Measurements from ENCODE around the gene ZCCHC24.

The ZCCHC24 gene

GRCh38 chr10:79378647-79379511 is 66.5 kb downstream of the ZCCHC24 start:
- Histone ChIP-seq H2AFZ (ENCODE audit: low read length) (no peak overlapping the region), H3K4me1 (ENCODE audit: insufficient read depth, low read length, severe bottlenecking) (no peaks in the 10 kb centered on the region), H3K9me2 (ENCODE audit: low read depth, low read length) (no peaks in the 10 kb centered on the region), H3K9me3 (ENCODE audit: low read length) (no peaks in the 10 kb centered on the region), H3K36me3 (ENCODE audit: insufficient read depth, low read length) (no peaks in the 10 kb centered on the region), H3K4me3 (ENCODE audit: low read depth, low read length, poor library complexity, severe bottlenecking) (no peak overlapping the region), H3K9ac (ENCODE audit: low read length) (no peak overlapping the region), H3K27ac (ENCODE audit: low read depth, low read length, poor library complexity, severe bottlenecking) (no peak overlapping the region), H3K27me3 (ENCODE audit: insufficient read depth, low read length) (0 out of 2 replicates have a peak, but pooled peaks cover 3% of the 10 kb centered on the region), H3F3A (ENCODE audit: insufficient read depth, low read length) (no peaks in the 10 kb centered on the region), H3K79me2 (ENCODE audit: insufficient read depth, low read length) (no peaks in the 10 kb centered on the region), H4K20me1 (ENCODE audit: insufficient read depth, low read length) (no peaks in the 10 kb centered on the region), H3K4me2 (ENCODE audit: low read length) (no peak overlapping the region)
- TF ChIP-seq EZH2 (IDR thresholded peaks at IDR 0.05; ENCODE audit: borderline replicate concordance, low read length) (no peak), CTCF (IDR thresholded peaks at IDR 0.05; ENCODE audit: low read length) (no peak)

GRCh38 chr10:79378383-79378646 is 67.1 kb downstream of the ZCCHC24 start:
- Histone ChIP-seq H3K27ac (ENCODE audit: low read depth, low read length, poor library complexity, severe bottlenecking) (no peak overlapping the region), H3K9me2 (ENCODE audit: low read depth, low read length) (no peaks in the 10 kb centered on the region), H3K79me2 (ENCODE audit: insufficient read depth, low read length) (no peaks in the 10 kb centered on the region), H3K36me3 (ENCODE audit: insufficient read depth, low read length) (no peaks in the 10 kb centered on the region), H3K9ac (ENCODE audit: low read length) (no peak overlapping the region), H3K4me3 (ENCODE audit: low read depth, low read length, poor library complexity, severe bottlenecking) (no peak overlapping the region), H3K9me3 (ENCODE audit: low read length) (no peaks in the 10 kb centered on the region), H4K20me1 (ENCODE audit: insufficient read depth, low read length) (no peaks in the 10 kb centered on the region), H3F3A (ENCODE audit: insufficient read depth, low read length) (no peaks in the 10 kb centered on the region), H3K4me1 (ENCODE audit: insufficient read depth, low read length, severe bottlenecking) (no peaks in the 10 kb centered on the region), H3K4me2 (ENCODE audit: low read length) (no peak overlapping the region), H3K27me3 (ENCODE audit: insufficient read depth, low read length) (0 out of 2 replicates have a peak, but pooled peaks cover 3% of the 10 kb centered on the region), H2AFZ (ENCODE audit: low read length) (no peak overlapping the region)
- TF ChIP-seq EZH2 (IDR thresholded peaks at IDR 0.05; ENCODE audit: borderline replicate concordance, low read length) (no peak), CTCF (IDR thresholded peaks at IDR 0.05; ENCODE audit: low read length) (no peak)

GRCh38 chr10:79377557-79378382 is 67.7 kb downstream of the ZCCHC24 start:
- TF ChIP-seq CTCF (IDR thresholded peaks at IDR 0.05; ENCODE audit: low read length) (no peak), EZH2 (IDR thresholded peaks at IDR 0.05; ENCODE audit: borderline replicate concordance, low read length) (no peak)
- H3K27ac ChIP-seq (ENCODE audit: low read depth, low read length, poor library complexity, severe bottlenecking): no peak overlapping the region
- H3K27me3 ChIP-seq (ENCODE audit: insufficient read depth, low read length): 0 out of 2 replicates have a peak, but pooled peaks cover 3% of the 10 kb centered on the region
- no peaks in the 10 kb centered on the region for H3F3A ChIP-seq (ENCODE audit: insufficient read depth, low read length)
- H3K4me1 ChIP-seq (ENCODE audit: insufficient read depth, low read length, severe bottlenecking): no peaks in the 10 kb centered on the region
- no peaks in the 10 kb centered on the region for H3K9me3 ChIP-seq (ENCODE audit: low read length)
- no peaks in the 10 kb centered on the region for H3K36me3 ChIP-seq (ENCODE audit: insufficient read depth, low read length)
- no peaks in the 10 kb centered on the region for H3K79me2 ChIP-seq (ENCODE audit: insufficient read depth, low read length)
- H3K4me3 ChIP-seq (ENCODE audit: low read depth, low read length, poor library complexity, severe bottlenecking): no peak overlapping the region
- no peaks in the 10 kb centered on the region for H3K9me2 ChIP-seq (ENCODE audit: low read depth, low read length)
- H3K9ac ChIP-seq (ENCODE audit: low read length): no peak overlapping the region
- no peaks in the 10 kb centered on the region for H4K20me1 ChIP-seq (ENCODE audit: insufficient read depth, low read length)
- no peak overlapping the region for H2AFZ ChIP-seq (ENCODE audit: low read length)
- H3K4me2 ChIP-seq (ENCODE audit: low read length): no peak overlapping the region
